ENCODE measurements around the gene FCHO1. TPM values are rescaled to one million over a fixed set of nuclear protein-coding genes. Genes with fewer than 3 reads are reported as not detected.

The FCHO1 gene
- total and polyA plus RNA-seq, 2 donors (not counting 1 experiment from before 2014, with no cell fraction given) = 85.7 to 149 TPM

- POLR2A ChIA-PET = interaction anchor here (0.6 to 3.3 kb wide), 11 partner anchors 9 to 157 kb away, joined by 3 to 18 read pairs (median 5); partner anchors contain the start of genes FCHO1, JAK3 and RPL18A
- peaks cover 3 to 56% of the 10 kb centered on the region in 2 experiments for H3K36me3 ChIP-seq (replicated peaks in 1 of 2; ENCODE audit: control extremely low read depth in 1 of 2, control insufficient read depth in 1 of 2, extremely low read depth in 1 of 2, insufficient read depth in 2 of 2, low read length in 1 of 2)
- intact Hi-C loops (cut with micrococcal nuclease) = no loop called here
Observed at GRCh38 chr19:17775245-17775927, 24.1 kb downstream of the FCHO1 start.

More at GRCh38 chr19:17775245-17775927, 24.1 kb downstream of the FCHO1 start:
- peak; percentile 57 for DNase-seq
- Histone ChIP-seq H3K9ac (ENCODE audit: low read length) (no peak overlapping the region), H3K27ac (ENCODE audit: low read length in 2 of 2) (peak overlapping the region; percentile 90), H3K4me1 (ENCODE audit: control insufficient read depth in 2 of 2, insufficient read depth in 2 of 2, low read length in 2 of 2) (peaks cover 42 to 49% of the 10 kb centered on the region in 2 donors), H2AFZ (ENCODE audit: insufficient read depth, low read depth, low read length, poor library complexity, severe bottlenecking) (no peak overlapping the region), H3K4me3 (ENCODE audit: control extremely low read depth in 1 of 5, extremely low read depth in 1 of 5, insufficient read depth in 1 of 5, low read depth in 2 of 5, low read length in 4 of 5) (peak overlapping the region in 1 of 5 experiments; percentile 22), H3K79me2 (ENCODE audit: control insufficient read depth, insufficient read depth, low read length) (peaks cover 37% of the 10 kb centered on the region), H3K27me3 (replicated peaks in 1 of 4; ENCODE audit: control extremely low read depth in 1 of 4, control insufficient read depth in 3 of 4, insufficient read depth in 4 of 4, low read length in 3 of 4) (no peaks in the 10 kb centered on the region), H3K9me3 (ENCODE audit: control extremely low read depth in 1 of 3, control insufficient read depth in 2 of 3, insufficient read depth in 1 of 3, low read length in 2 of 3) (no peaks in the 10 kb centered on the region), H3K4me2 (replicated peaks; ENCODE audit: low read depth, low read length, poor library complexity, severe bottlenecking) (peak overlapping the region; percentile 78), H4K20me1 (ENCODE audit: control insufficient read depth, insufficient read depth, low read length, poor library complexity, severe bottlenecking) (peaks cover 23% of the 10 kb centered on the region)
- no peaks in the 10 kb centered on the region for H3K27me3 Mint-ChIP-seq
- TF ChIP-seq EZH2 (IDR thresholded peaks at IDR 0.05; ENCODE audit: borderline replicate concordance, insufficient read depth, low read depth, low read length, poor library complexity, severe bottlenecking) (no peak), CTCF (IDR thresholded peaks at IDR 0.05) (peak; percentile 43)
- ATAC-seq (ENCODE audit: low read depth) = no peak
- peak overlapping the region; percentile 100 for H3K27ac Mint-ChIP-seq
- 96% methylated on average over 10 of the region's 16 CpGs for WGBS (ENCODE audit: insufficient coverage)
- peak overlapping the region; percentile 88 for H3K4me3 Mint-ChIP-seq
- CTCF ChIA-PET = interaction anchor here (0.9 to 5.3 kb wide), 20 partner anchors 9 to 221 kb away, joined by 3 to 51 read pairs (median 6); partner anchors contain the start of genes B3GNT3, CCDC124, FCHO1 and MAP1S
- peaks cover 41% of the 10 kb centered on the region for H3K4me1 Mint-ChIP-seq
- H3K9me3 Mint-ChIP-seq (ENCODE audit: insufficient read depth) = no peaks in the 10 kb centered on the region

Measured in B cell (primary cell).